ENCODE results near the gene SCT.

Gene SCT

GRCh38 chr11:637593-638521 is 10.9 kb upstream of the SCT start:
- H3K4me3 ChIP-seq (ENCODE audit: control insufficient read depth, low read depth, low read length), result peak overlapping the region; percentile 12; the same call in 1 of the 2 replicates
- no peak for DNase-seq (ENCODE audit: low read depth)
- TF ChIP-seq CTCF (IDR thresholded peaks at IDR 0.05; ENCODE audit: control insufficient read depth, insufficient read depth, low read depth, low read length, missing control alignments), result no peak

GRCh38 chr11:637333-637592 is 10.3 kb upstream of the SCT start:
- no peak for TF ChIP-seq CTCF (IDR thresholded peaks at IDR 0.05; ENCODE audit: control insufficient read depth, insufficient read depth, low read depth, low read length, missing control alignments)
- DNase-seq (ENCODE audit: low read depth), result no peak
- peak overlapping the region; percentile 12; the same call in 1 of the 2 replicates for H3K4me3 ChIP-seq (ENCODE audit: control insufficient read depth, low read depth, low read length)

- TF ChIP-seq CTCF (IDR thresholded peaks at IDR 0.05; ENCODE audit: control insufficient read depth, insufficient read depth, low read depth, low read length, missing control alignments), result no peak
- DNase-seq (ENCODE audit: low read depth), result no peak
- peak within 1 kb of the TSS; percentile 12; the same call in 1 of the 2 replicates for H3K4me3 ChIP-seq (ENCODE audit: control insufficient read depth, low read depth, low read length)
Measured at GRCh38 chr11:636511-637332, 9.7 kb upstream of the SCT start, which contains the start of gene DRD4. Gene DRD4, plus strand, starts transcription at chr11:637269. Its CDS starts 36 bp downstream, at chr11:637305.

- no peak for DNase-seq (ENCODE audit: low read depth)
- no peak for TF ChIP-seq CTCF (IDR thresholded peaks at IDR 0.05; ENCODE audit: control insufficient read depth, insufficient read depth, low read depth, low read length, missing control alignments)
- H3K4me3 ChIP-seq (ENCODE audit: control insufficient read depth, low read depth, low read length), result no peak overlapping the region
Measured at GRCh38 chr11:635945-636510, 9.0 kb upstream of the SCT start.

- H3K4me3 ChIP-seq (ENCODE audit: control insufficient read depth, low read depth, low read length), result no peak overlapping the region
- no peak for DNase-seq (ENCODE audit: low read depth)
- no peak for TF ChIP-seq CTCF (IDR thresholded peaks at IDR 0.05; ENCODE audit: control insufficient read depth, insufficient read depth, low read depth, low read length, missing control alignments)
Measured at GRCh38 chr11:630871-631270, 3.9 kb upstream of the SCT start.

- H3K4me3 ChIP-seq (ENCODE audit: control insufficient read depth, low read depth, low read length), result no peak overlapping the region
- TF ChIP-seq CTCF (IDR thresholded peaks at IDR 0.05; ENCODE audit: control insufficient read depth, insufficient read depth, low read depth, low read length, missing control alignments), result no peak
- DNase-seq (ENCODE audit: low read depth), result no peak
Measured at GRCh38 chr11:629237-629583, 2.2 kb upstream of the SCT start.
